ENCODE data around the gene RELN.

DNA sequence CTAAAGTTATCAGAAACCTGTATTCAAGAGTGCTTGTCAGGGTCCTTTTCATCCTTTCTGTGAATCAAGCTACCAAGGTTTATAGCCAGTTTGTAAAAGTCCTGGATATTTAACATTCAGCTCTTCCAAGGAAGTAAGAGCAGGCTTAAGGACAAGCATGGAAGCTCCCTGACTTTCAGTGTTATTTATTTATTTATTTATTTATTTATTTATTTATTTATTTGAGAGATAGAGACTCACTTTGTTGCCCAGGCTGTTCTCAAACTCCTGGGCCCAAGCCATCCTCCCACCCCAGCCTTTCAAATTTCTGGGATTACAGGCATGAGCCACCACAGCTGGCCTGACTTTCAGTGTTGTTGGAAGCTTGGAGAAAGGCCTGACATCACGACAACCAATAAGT, 44.4 kb upstream of the RELN start:
- TF ChIP-seq, protein P1, sequence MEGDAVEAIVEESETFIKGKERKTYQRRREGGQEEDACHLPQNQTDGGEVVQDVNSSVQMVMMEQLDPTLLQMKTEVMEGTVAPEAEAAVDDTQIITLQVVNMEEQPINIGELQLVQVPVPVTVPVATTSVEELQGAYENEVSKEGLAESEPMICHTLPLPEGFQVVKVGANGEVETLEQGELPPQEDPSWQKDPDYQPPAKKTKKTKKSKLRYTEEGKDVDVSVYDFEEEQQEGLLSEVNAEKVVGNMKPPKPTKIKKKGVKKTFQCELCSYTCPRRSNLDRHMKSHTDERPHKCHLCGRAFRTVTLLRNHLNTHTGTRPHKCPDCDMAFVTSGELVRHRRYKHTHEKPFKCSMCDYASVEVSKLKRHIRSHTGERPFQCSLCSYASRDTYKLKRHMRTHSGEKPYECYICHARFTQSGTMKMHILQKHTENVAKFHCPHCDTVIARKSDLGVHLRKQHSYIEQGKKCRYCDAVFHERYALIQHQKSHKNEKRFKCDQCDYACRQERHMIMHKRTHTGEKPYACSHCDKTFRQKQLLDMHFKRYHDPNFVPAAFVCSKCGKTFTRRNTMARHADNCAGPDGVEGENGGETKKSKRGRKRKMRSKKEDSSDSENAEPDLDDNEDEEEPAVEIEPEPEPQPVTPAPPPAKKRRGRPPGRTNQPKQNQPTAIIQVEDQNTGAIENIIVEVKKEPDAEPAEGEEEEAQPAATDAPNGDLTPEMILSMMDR (IDR thresholded peaks at IDR 0.05): no peak
- TF ChIP-seq EZH2 (IDR thresholded peaks at IDR 0.05; ENCODE audit: borderline replicate concordance, insufficient read depth, low read depth, low read length, poor library complexity, severe bottlenecking): no peak

All from B cell (primary cell).